Mammary epithelial cell (primary cell): ENCODE measurements around the gene VPS36.

ENCODE experiments used
- CTCF ChIP-seq, 2 donors: IDR thresholded peaks in 1 of 2; conservative IDR thresholded peaks in 1 of 2; 2 replicates each; pipeline ENCODE4 v1.5.1; 2011 to 2012; ENCODE audit warnings: inconsistent platforms in 2 of 2, low read length in 2 of 2, mild to moderate bottlenecking in 2 of 2, control low read depth in 1 of 2, low read depth in 1 of 2; ENCODE audit not compliant: insufficient read depth in 1 of 2; ENCODE audit errors: extremely low read depth in 1 of 2
- EZH2 ChIP-seq: IDR thresholded peaks from 2 replicates; pipeline ENCODE4 v1.6.1; 2012; ENCODE audit warnings: low read length, inconsistent platforms, borderline replicate concordance

- TF ChIP-seq CTCF (conservative IDR thresholded peaks at IDR 0.05 in 1 of 2, IDR thresholded peaks at IDR 0.05 in 1 of 2; ENCODE audit: extremely low read depth in 1 of 2, insufficient read depth in 1 of 2, low read depth in 1 of 2, low read length in 2 of 2) (no peak), EZH2 (no peak)
Observed at GRCh38 chr13:52414051-52414450, 36.4 kb downstream of the VPS36 start.
